ENCODE results near the gene U2AF2. TPM values are rescaled to one million over a fixed set of nuclear protein-coding genes. Genes with fewer than 3 reads are reported as not detected.

The U2AF2 gene
- polyA plus RNA-seq, 1 donor from 2014 or later = 129 TPM

- Histone ChIP-seq H3K27ac (ENCODE audit: low read length) (no peak overlapping the region), H4K20me1 (ENCODE audit: insufficient read depth) (peaks cover 42% of the 10 kb centered on the region), H3K79me2 (replicated peaks; ENCODE audit: insufficient read depth, low read length) (peaks cover 43% of the 10 kb centered on the region), H3K9ac (ENCODE audit: low read length) (peak overlapping the region; percentile 98), H3K36me3 (ENCODE audit: insufficient read depth, low read length) (no peaks in the 10 kb centered on the region), H3K9me3 (ENCODE audit: low read length) (no peaks in the 10 kb centered on the region), H3K4me3 (ENCODE audit: low read length) (peak overlapping the region; percentile 91), H3K27me3 (ENCODE audit: insufficient read depth, low read depth, low read length) (no peaks in the 10 kb centered on the region), H3F3A (ENCODE audit: insufficient read depth, low read length, poor library complexity, severe bottlenecking) (no peaks in the 10 kb centered on the region), H3K4me2 (ENCODE audit: low read length) (peak overlapping the region; percentile 94), H2AFZ (ENCODE audit: low read depth, low read length) (no peak overlapping the region), H3K9me2 (ENCODE audit: insufficient read depth, low read length) (no peaks in the 10 kb centered on the region)
- no peak for TF ChIP-seq TAF1 (IDR thresholded peaks at IDR 0.05; ENCODE audit: low read depth)
- no peak for TF ChIP-seq EP300 (conservative IDR thresholded peaks at IDR 0.05; ENCODE audit: poor library complexity, severe bottlenecking)
- TF ChIP-seq SMC3 (conservative IDR thresholded peaks at IDR 0.05; ENCODE audit: poor library complexity) = no peak
- TF ChIP-seq POLR2AphosphoS5 (IDR thresholded peaks at IDR 0.05) = no peak
- no peak for TF ChIP-seq CTCF (IDR thresholded peaks at IDR 0.05; ENCODE audit: poor library complexity, severe bottlenecking)
- no peak for TF ChIP-seq MXI1 (conservative IDR thresholded peaks at IDR 0.05; ENCODE audit: poor library complexity, severe bottlenecking)
Measured at GRCh38 chr19:55656552-55656951, 1.7 kb downstream of the U2AF2 start.

GRCh38 chr19:55656988-55657747 is 2.3 kb downstream of the U2AF2 start:
- no peak overlapping the region for H2AFZ ChIP-seq (ENCODE audit: low read depth, low read length)
- no peaks in the 10 kb centered on the region for H3K36me3 ChIP-seq (ENCODE audit: insufficient read depth, low read length)
- H3K9me2 ChIP-seq (ENCODE audit: insufficient read depth, low read length) = no peaks in the 10 kb centered on the region
- H4K20me1 ChIP-seq (ENCODE audit: insufficient read depth) = peaks cover 42% of the 10 kb centered on the region
- peak overlapping the region; percentile 94 for H3K4me2 ChIP-seq (ENCODE audit: low read length)
- peak overlapping the region; percentile 91 for H3K4me3 ChIP-seq (ENCODE audit: low read length)
- H3K27me3 ChIP-seq (ENCODE audit: insufficient read depth, low read depth, low read length) = no peaks in the 10 kb centered on the region
- TF ChIP-seq RAD21 (conservative IDR thresholded peaks at IDR 0.05) (no peak), REST (IDR thresholded peaks at IDR 0.05; ENCODE audit: borderline replicate concordance) (no peak), EZH2 (IDR thresholded peaks at IDR 0.05; ENCODE audit: borderline replicate concordance, insufficient read depth, low read length, poor library complexity, severe bottlenecking) (no peak), MXI1 (conservative IDR thresholded peaks at IDR 0.05; ENCODE audit: poor library complexity, severe bottlenecking) (no peak), CTCF (IDR thresholded peaks at IDR 0.05; ENCODE audit: poor library complexity, severe bottlenecking) (no peak)
- peak overlapping the region; percentile 98 for H3K9ac ChIP-seq (ENCODE audit: low read length)
- H3K79me2 ChIP-seq (replicated peaks; ENCODE audit: insufficient read depth, low read length) = peaks cover 43% of the 10 kb centered on the region
- H3K27ac ChIP-seq (ENCODE audit: low read length) = no peak overlapping the region
- no peaks in the 10 kb centered on the region for H3F3A ChIP-seq (ENCODE audit: insufficient read depth, low read length, poor library complexity, severe bottlenecking)
- H3K9me3 ChIP-seq (ENCODE audit: low read length) = no peaks in the 10 kb centered on the region

Data from neural cell (in vitro differentiated cells).